Measurements from ENCODE around the gene COPS3.

COPS3 gene

DNA sequence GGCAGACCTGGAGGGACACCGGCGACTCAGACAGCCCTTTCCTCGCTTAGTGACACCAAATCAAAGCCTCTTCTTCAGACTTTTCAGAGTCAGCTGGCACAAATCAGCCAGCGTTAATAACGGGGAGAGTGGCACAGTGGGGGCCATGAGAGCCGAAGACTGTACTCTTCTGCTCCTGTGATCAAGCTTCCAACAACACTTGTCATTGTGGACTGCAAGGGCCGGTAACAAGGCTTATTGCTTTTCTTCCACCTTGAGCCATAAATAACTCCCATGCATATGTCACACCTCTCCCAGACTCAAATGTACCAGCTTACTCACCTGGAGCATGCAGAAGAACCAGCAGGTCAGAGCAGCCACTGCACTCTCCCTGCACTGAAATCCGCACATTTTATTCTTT lies 56.9 kb downstream of the COPS3 start:
- TF ChIP-seq CREB1 (IDR thresholded peaks at IDR 0.05; ENCODE audit: low read depth) (no peak), EP300 (IDR thresholded peaks at IDR 0.05; ENCODE audit: borderline replicate concordance) (no peak), YY1 (IDR thresholded peaks at IDR 0.05; ENCODE audit: low read depth) (no peak), EGR1 (IDR thresholded peaks at IDR 0.05) (no peak), NFIC (IDR thresholded peaks at IDR 0.05) (no peak), ZBTB7A (IDR thresholded peaks at IDR 0.05; ENCODE audit: low read depth) (no peak), TCF12 (IDR thresholded peaks at IDR 0.05; ENCODE audit: low read depth) (no peak), TAF1 (IDR thresholded peaks at IDR 0.05; ENCODE audit: low read depth) (no peak)
- TF ChIP-seq, protein P1, sequence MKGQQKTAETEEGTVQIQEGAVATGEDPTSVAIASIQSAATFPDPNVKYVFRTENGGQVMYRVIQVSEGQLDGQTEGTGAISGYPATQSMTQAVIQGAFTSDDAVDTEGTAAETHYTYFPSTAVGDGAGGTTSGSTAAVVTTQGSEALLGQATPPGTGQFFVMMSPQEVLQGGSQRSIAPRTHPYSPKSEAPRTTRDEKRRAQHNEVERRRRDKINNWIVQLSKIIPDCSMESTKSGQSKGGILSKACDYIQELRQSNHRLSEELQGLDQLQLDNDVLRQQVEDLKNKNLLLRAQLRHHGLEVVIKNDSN (IDR thresholded peaks at IDR 0.05): no peak

- TF ChIP-seq TAF1 (IDR thresholded peaks at IDR 0.05; ENCODE audit: low read depth) (no peak), FOXM1 (IDR thresholded peaks at IDR 0.05; ENCODE audit: borderline replicate concordance, low read depth) (no peak), CEBPB (IDR thresholded peaks at IDR 0.05) (no peak), EGR1 (IDR thresholded peaks at IDR 0.05) (no peak), MAX (IDR thresholded peaks at IDR 0.05) (no peak), TEAD4 (IDR thresholded peaks at IDR 0.05) (no peak), ZBTB7A (IDR thresholded peaks at IDR 0.05; ENCODE audit: low read depth) (no peak), EP300 (IDR thresholded peaks at IDR 0.05; ENCODE audit: borderline replicate concordance) (no peak), RAD21 (IDR thresholded peaks at IDR 0.05; ENCODE audit: low read depth) (no peak), NFIC (IDR thresholded peaks at IDR 0.05) (no peak), YY1 (IDR thresholded peaks at IDR 0.05; ENCODE audit: low read depth) (no peak), TCF12 (IDR thresholded peaks at IDR 0.05; ENCODE audit: low read depth) (no peak), CREB1 (IDR thresholded peaks at IDR 0.05; ENCODE audit: low read depth) (no peak)
- TF ChIP-seq, protein P2, sequence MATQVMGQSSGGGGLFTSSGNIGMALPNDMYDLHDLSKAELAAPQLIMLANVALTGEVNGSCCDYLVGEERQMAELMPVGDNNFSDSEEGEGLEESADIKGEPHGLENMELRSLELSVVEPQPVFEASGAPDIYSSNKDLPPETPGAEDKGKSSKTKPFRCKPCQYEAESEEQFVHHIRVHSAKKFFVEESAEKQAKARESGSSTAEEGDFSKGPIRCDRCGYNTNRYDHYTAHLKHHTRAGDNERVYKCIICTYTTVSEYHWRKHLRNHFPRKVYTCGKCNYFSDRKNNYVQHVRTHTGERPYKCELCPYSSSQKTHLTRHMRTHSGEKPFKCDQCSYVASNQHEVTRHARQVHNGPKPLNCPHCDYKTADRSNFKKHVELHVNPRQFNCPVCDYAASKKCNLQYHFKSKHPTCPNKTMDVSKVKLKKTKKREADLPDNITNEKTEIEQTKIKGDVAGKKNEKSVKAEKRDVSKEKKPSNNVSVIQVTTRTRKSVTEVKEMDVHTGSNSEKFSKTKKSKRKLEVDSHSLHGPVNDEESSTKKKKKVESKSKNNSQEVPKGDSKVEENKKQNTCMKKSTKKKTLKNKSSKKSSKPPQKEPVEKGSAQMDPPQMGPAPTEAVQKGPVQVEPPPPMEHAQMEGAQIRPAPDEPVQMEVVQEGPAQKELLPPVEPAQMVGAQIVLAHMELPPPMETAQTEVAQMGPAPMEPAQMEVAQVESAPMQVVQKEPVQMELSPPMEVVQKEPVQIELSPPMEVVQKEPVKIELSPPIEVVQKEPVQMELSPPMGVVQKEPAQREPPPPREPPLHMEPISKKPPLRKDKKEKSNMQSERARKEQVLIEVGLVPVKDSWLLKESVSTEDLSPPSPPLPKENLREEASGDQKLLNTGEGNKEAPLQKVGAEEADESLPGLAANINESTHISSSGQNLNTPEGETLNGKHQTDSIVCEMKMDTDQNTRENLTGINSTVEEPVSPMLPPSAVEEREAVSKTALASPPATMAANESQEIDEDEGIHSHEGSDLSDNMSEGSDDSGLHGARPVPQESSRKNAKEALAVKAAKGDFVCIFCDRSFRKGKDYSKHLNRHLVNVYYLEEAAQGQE (IDR thresholded peaks at IDR 0.05; ENCODE audit: low read depth): no peak
- TF ChIP-seq, protein P1 (IDR thresholded peaks at IDR 0.05): no peak
These were observed 57.3 kb downstream of the COPS3 start for GRCh38 chr17:17223736-17224135.

- TF ChIP-seq TCF12 (IDR thresholded peaks at IDR 0.05; ENCODE audit: low read depth) (no peak), TAF1 (IDR thresholded peaks at IDR 0.05; ENCODE audit: low read depth) (no peak), ZBTB7A (IDR thresholded peaks at IDR 0.05; ENCODE audit: low read depth) (no peak), RAD21 (IDR thresholded peaks at IDR 0.05; ENCODE audit: low read depth) (no peak), TEAD4 (IDR thresholded peaks at IDR 0.05) (no peak), EP300 (IDR thresholded peaks at IDR 0.05; ENCODE audit: borderline replicate concordance) (no peak), FOXM1 (IDR thresholded peaks at IDR 0.05; ENCODE audit: borderline replicate concordance, low read depth) (no peak), YY1 (IDR thresholded peaks at IDR 0.05; ENCODE audit: low read depth) (no peak), CREB1 (IDR thresholded peaks at IDR 0.05; ENCODE audit: low read depth) (no peak), NFIC (IDR thresholded peaks at IDR 0.05) (no peak), CEBPB (IDR thresholded peaks at IDR 0.05) (no peak), MAX (IDR thresholded peaks at IDR 0.05) (no peak), EGR1 (IDR thresholded peaks at IDR 0.05) (no peak)
- TF ChIP-seq, protein P1 (IDR thresholded peaks at IDR 0.05): no peak
- TF ChIP-seq, protein P2 (IDR thresholded peaks at IDR 0.05; ENCODE audit: low read depth): no peak
These were observed 59.7 kb downstream of the COPS3 start for GRCh38 chr17:17221329-17221728.

DNA sequence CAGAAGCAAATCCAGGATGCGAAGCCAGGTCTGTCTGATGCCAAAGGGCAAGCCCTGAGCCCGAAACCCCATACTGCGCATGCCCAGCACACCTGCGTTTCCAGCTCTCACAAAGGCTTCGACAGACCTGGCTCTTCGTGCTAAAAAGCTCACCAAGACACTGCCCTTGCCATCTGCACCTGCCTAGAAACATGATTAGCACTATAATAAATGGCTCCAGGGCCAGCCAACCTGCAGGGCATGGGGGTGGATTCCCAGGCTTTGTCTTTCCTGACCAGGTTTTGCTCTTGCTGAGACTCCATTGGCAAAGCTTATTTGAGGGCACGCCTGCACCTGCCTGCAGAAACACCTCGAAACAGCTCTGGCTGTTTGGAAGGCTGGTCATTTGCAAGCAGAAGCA lies 60.5 kb downstream of the COPS3 start:
- no peak for TF ChIP-seq YY1 (IDR thresholded peaks at IDR 0.05; ENCODE audit: low read depth)
- TF ChIP-seq, protein P2 (IDR thresholded peaks at IDR 0.05; ENCODE audit: low read depth): no peak
- no peak for TF ChIP-seq CEBPB (IDR thresholded peaks at IDR 0.05)
- TF ChIP-seq, protein P1 (IDR thresholded peaks at IDR 0.05): no peak
- no peak for TF ChIP-seq EP300 (IDR thresholded peaks at IDR 0.05; ENCODE audit: borderline replicate concordance)
- no peak for TF ChIP-seq CREB1 (IDR thresholded peaks at IDR 0.05; ENCODE audit: low read depth)
- TF ChIP-seq TCF12 (IDR thresholded peaks at IDR 0.05; ENCODE audit: low read depth): no peak
